SK-N-SH (cell line): ENCODE measurements around the gene LIN7A. TPM values are rescaled to one million over a fixed set of nuclear protein-coding genes. Genes with fewer than 3 reads are reported as not detected.

Source experiments
- CTCF ChIA-PET: fragments of 300-600, 350-600 bp; formaldehyde crosslinking; extraction: SDS; loops from one replicate; lab custom pipeline; 2021; lab: Yijun Ruan, JAX
- POLR2A ChIA-PET: fragments of 350-600 bp; sonication (Branson Sonifier 250); formaldehyde crosslinking; extraction: SDS; loops from one replicate; lab custom pipeline; 2020; ENCODE audit warnings: antibody characterized with exemption, inconsistent platforms; lab: Yijun Ruan, JAX
- DNase-seq: peaks from one replicate; pipeline ENCODE4 v3.0.0; 2012
- H2AFZ ChIP-seq: fragments of 200-600 bp; sonication (generic); 2 replicates; pipeline ENCODE4 v1.8.1; 2016; ENCODE audit warnings: antibody characterized with exemption, mild to moderate bottlenecking, low read depth
- H3F3A ChIP-seq: fragments of 200-600 bp; sonication (generic); replicated peaks from 2 replicates; pipeline ENCODE3; 2016; ENCODE audit warnings: antibody characterized with exemption, mild to moderate bottlenecking; ENCODE audit not compliant: insufficient read depth
- H3K27ac ChIP-seq, 2 experiments: fragments of 200-500 bp in 1 of 2; fragments of 200-600 bp in 1 of 2; sonication (Bioruptor generic) in 1 of 2; sonication (generic), shearing (Covaris generic) in 1 of 2; 2 replicates each; pipeline versions ENCODE4 v1.5.1 to v1.6.1; 2014 to 2016; ENCODE audit warnings: low read depth in 2 of 2, inconsistent platforms in 1 of 2, low read length in 1 of 2, mild to moderate bottlenecking in 1 of 2, mixed read lengths in 1 of 2
- H3K27me3 ChIP-seq: fragments of 200-600 bp; sonication (generic), shearing (Covaris generic); 2 replicates; pipeline ENCODE4 v1.6.1; 2016; ENCODE audit warnings: mixed run types; ENCODE audit not compliant: insufficient read depth
- H3K36me3 ChIP-seq, 2 experiments: fragments of 200-500 bp in 1 of 2; fragments of 200-600 bp in 1 of 2; sonication (Bioruptor generic) in 1 of 2; sonication (generic) in 1 of 2; replicated peaks in 1 of 2; 2 replicates each; pipeline versions ENCODE3 to v1.5.1; 2014 to 2016; ENCODE audit warnings: low read length in 1 of 2, mild to moderate bottlenecking in 1 of 2; ENCODE audit not compliant: insufficient read depth in 2 of 2, control insufficient read depth in 1 of 2
- H3K4me1 ChIP-seq, 2 experiments: fragments of 200-500 bp in 1 of 2; fragments of 200-600 bp in 1 of 2; sonication (Bioruptor generic) in 1 of 2; sonication (generic), shearing (Covaris generic) in 1 of 2; 2 replicates each; pipeline versions ENCODE4 v1.5.1 to v1.6.1; 2014 to 2016; ENCODE audit warnings: low read depth in 1 of 2, low read length in 1 of 2, mixed run types in 1 of 2; ENCODE audit not compliant: insufficient read depth in 2 of 2, control insufficient read depth in 1 of 2
- H3K4me2 ChIP-seq: fragments of 200-600 bp; sonication (generic), shearing (Covaris generic); 2 replicates; pipeline ENCODE4 v1.6.1; 2017; ENCODE audit warnings: mixed run types
- H3K4me3 ChIP-seq, 2 experiments: fragments of 200-500 bp in 1 of 2; fragments of 200-600 bp in 1 of 2; sonication (Bioruptor generic) in 1 of 2; sonication (generic), shearing (Covaris generic) in 1 of 2; 2 replicates each; pipeline versions ENCODE4 v1.5.1 to v1.8.1; 2014 to 2016; ENCODE audit warnings: low read depth in 2 of 2, inconsistent platforms in 1 of 2, low read length in 1 of 2, mild to moderate bottlenecking in 1 of 2, mixed read lengths in 1 of 2, moderate library complexity in 1 of 2
- H3K79me2 ChIP-seq: fragments of 200-600 bp; sonication (generic); 2 replicates; pipeline ENCODE4 v1.8.1; 2017; ENCODE audit warnings: mild to moderate bottlenecking; ENCODE audit not compliant: insufficient read depth
- H3K9ac ChIP-seq: fragments of 200-600 bp; sonication (generic); 2 replicates; pipeline ENCODE4 v1.6.1; 2017; ENCODE audit warnings: mixed run types
- H3K9me2 ChIP-seq: fragments of 200-600 bp; sonication (generic); 2 replicates; pipeline ENCODE4 v1.6.1; 2017; ENCODE audit warnings: mixed run types
- H3K9me3 ChIP-seq: fragments of 200-600 bp; sonication (generic); 2 replicates; pipeline ENCODE4 v1.6.1; 2017; ENCODE audit warnings: mixed run types, mild to moderate bottlenecking, moderate library complexity
- H4K20me1 ChIP-seq: fragments of 200-600 bp; sonication (generic); 2 replicates; pipeline ENCODE4 v1.6.1; 2017; ENCODE audit warnings: mild to moderate bottlenecking, mixed run types; ENCODE audit not compliant: insufficient read depth
- ELF1 ChIP-seq: IDR thresholded peaks from 2 replicates; pipeline ENCODE4 v1.4.0; 2012
- EP300 ChIP-seq, 2 experiments: IDR thresholded peaks; 2 replicates each; pipeline versions ENCODE4 v1.4.0 to v1.6.1; 2012; ENCODE audit warnings: borderline replicate concordance in 1 of 2, low read depth in 1 of 2, low read length in 1 of 2
- FOXM1 ChIP-seq: IDR thresholded peaks from 2 replicates; pipeline ENCODE4 v1.4.0; 2012; ENCODE audit warnings: low read depth, mild to moderate bottlenecking
- GABPA ChIP-seq: IDR thresholded peaks from 2 replicates; pipeline ENCODE4 v1.4.0; 2012; ENCODE audit warnings: low read depth, mild to moderate bottlenecking
- GATA2 ChIP-seq: sonication (generic); formaldehyde crosslinking; IDR thresholded peaks from 2 replicates; pipeline ENCODE4 v1.5.0; 2020; ENCODE audit warnings: mild to moderate bottlenecking, missing genetic modification reagents
- NFIC ChIP-seq: IDR thresholded peaks from 2 replicates; pipeline ENCODE4 v1.4.0; 2012; ENCODE audit warnings: borderline replicate concordance
- NRF1 ChIP-seq: IDR thresholded peaks from 2 replicates; pipeline ENCODE4 v1.6.1; 2012; ENCODE audit warnings: low read depth, mild to moderate bottlenecking, low read length
- POLR2AphosphoS5 ChIP-seq: IDR thresholded peaks from 2 replicates; pipeline ENCODE4 v1.6.1; 2012; ENCODE audit warnings: low read depth, low read length
- RAD21 ChIP-seq: IDR thresholded peaks from 2 replicates; pipeline ENCODE4 v1.6.1; 2012; ENCODE audit warnings: mild to moderate bottlenecking, low read length
- RCOR1 ChIP-seq: fragments of 150-350 bp; IDR thresholded peaks from 2 replicates; pipeline ENCODE4 v1.6.1; 2017; ENCODE audit warnings: antibody characterized with exemption, low read length
- RFX5 ChIP-seq: IDR thresholded peaks from 2 replicates; pipeline ENCODE4 v1.6.1; 2012; ENCODE audit warnings: mild to moderate bottlenecking, improper control_type of control experiment, low read length
- RXRA ChIP-seq: IDR thresholded peaks from 2 replicates; pipeline ENCODE4 v1.4.0; 2012; ENCODE audit warnings: low read depth, mild to moderate bottlenecking, borderline replicate concordance
- SIN3A ChIP-seq: IDR thresholded peaks from 2 replicates; pipeline ENCODE4 v1.6.1; 2012; ENCODE audit warnings: low read depth, mild to moderate bottlenecking, low read length, moderate library complexity, borderline replicate concordance
- SMC3 ChIP-seq: IDR thresholded peaks from 2 replicates; pipeline ENCODE4 v1.6.1; 2012; ENCODE audit warnings: low read depth, low read length, improper control_type of control experiment
- TCF12 ChIP-seq: IDR thresholded peaks from 2 replicates; pipeline ENCODE4 v1.4.0; 2012
- TEAD4 ChIP-seq: IDR thresholded peaks from 2 replicates; pipeline ENCODE4 v1.4.0; 2012; ENCODE audit warnings: mild to moderate bottlenecking, borderline replicate concordance; ENCODE audit not compliant: insufficient read depth
- WGBS: methylation state at CpG from one replicate; pipeline ENCODE4 v1.1.6; 2017; ENCODE audit warnings: low lambda C conversion rate; 5-methylcytosine and 5-hydroxymethylcytosine counted together
- polyA plus RNA-seq, 3 experiments: library from polyadenylated mRNA; depleted of rRNA; stranded (reverse); fragments of >200 nt; gene quantifications; 2 replicates each; pipeline ENCODE4 v1.2.3, GENCODE V29; 2012
- TF ChIP-seq, protein P1 (sequence below): fragments of 150-350 bp; IDR thresholded peaks from 2 replicates; pipeline ENCODE4 v1.6.1; 2016; ENCODE audit warnings: mild to moderate bottlenecking, low read depth, low read length
- TF ChIP-seq, protein P2 (sequence below): fragments of 150-350 bp; IDR thresholded peaks from 2 replicates; pipeline ENCODE4 v1.6.1; 2017; ENCODE audit warnings: antibody characterized with exemption, low read length, low read depth, borderline replicate concordance
- TF ChIP-seq, protein P3 (sequence below): fragments of 200-600 bp; sonication (generic); IDR thresholded peaks from 2 replicates; pipeline ENCODE4 v1.6.1; 2017; ENCODE audit warnings: antibody characterized with exemption, mild to moderate bottlenecking, moderate library complexity
- TF ChIP-seq, protein P4 (sequence below): IDR thresholded peaks from 2 replicates; pipeline ENCODE4 v1.4.0; 2012; ENCODE audit warnings: low read depth, borderline replicate concordance
- TF ChIP-seq, protein P5 (sequence below): IDR thresholded peaks from 2 replicates; pipeline ENCODE4 v1.4.0; 2012; ENCODE audit warnings: low read depth
- TF ChIP-seq, protein P6 (sequence below): IDR thresholded peaks from 2 replicates; pipeline ENCODE4; 2012
- TF ChIP-seq, protein P7 (sequence below): IDR thresholded peaks from 2 replicates; pipeline ENCODE4 v1.4.0; 2012; ENCODE audit warnings: low read depth, borderline replicate concordance

LIN7A gene
- polyA plus RNA-seq, 1 of the 3 experiments (the other 2 are of a cell fraction): not detected

DNA sequence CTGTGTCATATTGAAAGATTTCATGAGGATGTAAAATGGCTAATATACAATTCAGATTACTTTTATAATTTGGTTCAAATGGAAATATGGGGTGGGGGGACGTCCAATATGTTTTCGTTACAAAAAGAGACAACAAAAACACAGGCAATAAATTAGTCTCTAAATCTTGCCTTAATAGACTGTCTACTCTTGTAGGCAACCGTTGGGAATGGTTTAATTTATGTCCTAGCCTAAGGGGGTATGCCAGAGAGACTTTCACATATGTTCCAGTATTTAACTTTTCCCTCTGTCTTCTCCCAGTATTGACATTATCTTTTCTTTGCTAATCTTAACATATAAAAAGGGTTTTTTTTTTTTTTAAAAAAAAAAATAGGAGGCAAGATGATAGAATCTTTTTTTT is 41.5 kb upstream of the LIN7A start:
- Histone ChIP-seq H3K9me2 (no peaks in the 10 kb centered on the region), H3K27me3 (0 out of 2 replicates have a peak, but pooled peaks cover 7% of the 10 kb centered on the region), H3K4me3 (no peak overlapping the region), H3K4me1 (no peaks in the 10 kb centered on the region), H2AFZ (no peak overlapping the region), H3K79me2 (no peaks in the 10 kb centered on the region)
- CTCF ChIA-PET: no interaction called here
- TF ChIP-seq, protein P1, sequence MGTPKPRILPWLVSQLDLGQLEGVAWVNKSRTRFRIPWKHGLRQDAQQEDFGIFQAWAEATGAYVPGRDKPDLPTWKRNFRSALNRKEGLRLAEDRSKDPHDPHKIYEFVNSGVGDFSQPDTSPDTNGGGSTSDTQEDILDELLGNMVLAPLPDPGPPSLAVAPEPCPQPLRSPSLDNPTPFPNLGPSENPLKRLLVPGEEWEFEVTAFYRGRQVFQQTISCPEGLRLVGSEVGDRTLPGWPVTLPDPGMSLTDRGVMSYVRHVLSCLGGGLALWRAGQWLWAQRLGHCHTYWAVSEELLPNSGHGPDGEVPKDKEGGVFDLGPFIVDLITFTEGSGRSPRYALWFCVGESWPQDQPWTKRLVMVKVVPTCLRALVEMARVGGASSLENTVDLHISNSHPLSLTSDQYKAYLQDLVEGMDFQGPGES: no peak
- TF ChIP-seq RXRA (no peak), SMC3 (no peak), RAD21 (no peak), POLR2AphosphoS5 (no peak), RCOR1 (no peak), TCF12 (no peak), GATA2 (no peak), SIN3A (no peak), EP300 (IDR thresholded peaks at IDR 0.05; ENCODE audit: borderline replicate concordance in 1 of 2, low read depth in 1 of 2, low read length in 1 of 2) (no peak), ELF1 (no peak), FOXM1 (no peak)
- TF ChIP-seq, protein P2, sequence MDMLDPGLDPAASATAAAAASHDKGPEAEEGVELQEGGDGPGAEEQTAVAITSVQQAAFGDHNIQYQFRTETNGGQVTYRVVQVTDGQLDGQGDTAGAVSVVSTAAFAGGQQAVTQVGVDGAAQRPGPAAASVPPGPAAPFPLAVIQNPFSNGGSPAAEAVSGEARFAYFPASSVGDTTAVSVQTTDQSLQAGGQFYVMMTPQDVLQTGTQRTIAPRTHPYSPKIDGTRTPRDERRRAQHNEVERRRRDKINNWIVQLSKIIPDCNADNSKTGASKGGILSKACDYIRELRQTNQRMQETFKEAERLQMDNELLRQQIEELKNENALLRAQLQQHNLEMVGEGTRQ: no peak
- TF ChIP-seq, protein P3, sequence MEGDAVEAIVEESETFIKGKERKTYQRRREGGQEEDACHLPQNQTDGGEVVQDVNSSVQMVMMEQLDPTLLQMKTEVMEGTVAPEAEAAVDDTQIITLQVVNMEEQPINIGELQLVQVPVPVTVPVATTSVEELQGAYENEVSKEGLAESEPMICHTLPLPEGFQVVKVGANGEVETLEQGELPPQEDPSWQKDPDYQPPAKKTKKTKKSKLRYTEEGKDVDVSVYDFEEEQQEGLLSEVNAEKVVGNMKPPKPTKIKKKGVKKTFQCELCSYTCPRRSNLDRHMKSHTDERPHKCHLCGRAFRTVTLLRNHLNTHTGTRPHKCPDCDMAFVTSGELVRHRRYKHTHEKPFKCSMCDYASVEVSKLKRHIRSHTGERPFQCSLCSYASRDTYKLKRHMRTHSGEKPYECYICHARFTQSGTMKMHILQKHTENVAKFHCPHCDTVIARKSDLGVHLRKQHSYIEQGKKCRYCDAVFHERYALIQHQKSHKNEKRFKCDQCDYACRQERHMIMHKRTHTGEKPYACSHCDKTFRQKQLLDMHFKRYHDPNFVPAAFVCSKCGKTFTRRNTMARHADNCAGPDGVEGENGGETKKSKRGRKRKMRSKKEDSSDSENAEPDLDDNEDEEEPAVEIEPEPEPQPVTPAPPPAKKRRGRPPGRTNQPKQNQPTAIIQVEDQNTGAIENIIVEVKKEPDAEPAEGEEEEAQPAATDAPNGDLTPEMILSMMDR: no peak
- TF ChIP-seq, all 33 proteins: peak for 0
- Histone ChIP-seq H3K27ac (no peak overlapping the region), H3K9me3 (no peaks in the 10 kb centered on the region), H4K20me1 (no peaks in the 10 kb centered on the region), H3K4me2 (no peak overlapping the region), H3F3A (no peaks in the 10 kb centered on the region), H3K9ac (no peak overlapping the region), H3K36me3 (no peaks in the 10 kb centered on the region)
- POLR2A ChIA-PET: no interaction called here
- no peak for DNase-seq
- WGBS: 6% methylated on average over 3 of the region's 3 CpGs

DNA sequence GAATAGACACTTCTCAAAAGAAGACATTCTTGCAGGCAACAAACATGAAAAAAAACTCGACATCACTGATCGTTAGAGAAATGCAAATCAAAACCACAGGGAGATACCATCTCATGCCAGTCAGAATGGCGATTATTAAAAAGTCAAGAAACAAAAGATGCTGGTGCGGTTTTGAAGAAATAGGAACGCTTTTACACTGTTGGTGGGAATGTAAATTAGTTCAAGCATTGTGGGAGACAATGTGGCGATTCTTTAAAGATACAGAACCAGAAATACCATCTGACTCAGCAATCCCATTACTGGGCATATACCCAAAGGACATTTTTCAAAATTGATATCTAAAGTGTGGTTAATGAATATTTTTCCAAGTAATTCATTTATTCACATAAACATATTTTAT is 39.6 kb upstream of the LIN7A start:
- H3K36me3 ChIP-seq: no peaks in the 10 kb centered on the region
- H3K27ac ChIP-seq: no peak overlapping the region
- ChIA-PET CTCF (no interaction called here), POLR2A (no interaction called here)
- no peak for DNase-seq
- H3K4me2 ChIP-seq: no peak overlapping the region
- H3K4me1 ChIP-seq: no peaks in the 10 kb centered on the region
- no peak overlapping the region for H3K9ac ChIP-seq
- H3K9me3 ChIP-seq: no peaks in the 10 kb centered on the region
- 0 out of 2 replicates have a peak, but pooled peaks cover 9% of the 10 kb centered on the region for H3K27me3 ChIP-seq
- WGBS: under 1% methylated on average over 6 of the region's 6 CpGs
- H3K79me2 ChIP-seq: no peaks in the 10 kb centered on the region
- H3K9me2 ChIP-seq: no peaks in the 10 kb centered on the region
- no peak overlapping the region for H3K4me3 ChIP-seq
- H2AFZ ChIP-seq: no peak overlapping the region
- no peaks in the 10 kb centered on the region for H4K20me1 ChIP-seq
- no peaks in the 10 kb centered on the region for H3F3A ChIP-seq
- TF ChIP-seq, protein P4, sequence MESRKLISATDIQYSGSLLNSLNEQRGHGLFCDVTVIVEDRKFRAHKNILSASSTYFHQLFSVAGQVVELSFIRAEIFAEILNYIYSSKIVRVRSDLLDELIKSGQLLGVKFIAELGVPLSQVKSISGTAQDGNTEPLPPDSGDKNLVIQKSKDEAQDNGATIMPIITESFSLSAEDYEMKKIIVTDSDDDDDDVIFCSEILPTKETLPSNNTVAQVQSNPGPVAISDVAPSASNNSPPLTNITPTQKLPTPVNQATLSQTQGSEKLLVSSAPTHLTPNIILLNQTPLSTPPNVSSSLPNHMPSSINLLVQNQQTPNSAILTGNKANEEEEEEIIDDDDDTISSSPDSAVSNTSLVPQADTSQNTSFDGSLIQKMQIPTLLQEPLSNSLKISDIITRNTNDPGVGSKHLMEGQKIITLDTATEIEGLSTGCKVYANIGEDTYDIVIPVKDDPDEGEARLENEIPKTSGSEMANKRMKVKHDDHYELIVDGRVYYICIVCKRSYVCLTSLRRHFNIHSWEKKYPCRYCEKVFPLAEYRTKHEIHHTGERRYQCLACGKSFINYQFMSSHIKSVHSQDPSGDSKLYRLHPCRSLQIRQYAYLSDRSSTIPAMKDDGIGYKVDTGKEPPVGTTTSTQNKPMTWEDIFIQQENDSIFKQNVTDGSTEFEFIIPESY: no peak
- TF ChIP-seq FOXM1 (no peak), GABPA (no peak), RFX5 (no peak), NFIC (no peak), RAD21 (no peak), TEAD4 (no peak), NRF1 (no peak), GATA2 (no peak)
- TF ChIP-seq, protein P5, sequence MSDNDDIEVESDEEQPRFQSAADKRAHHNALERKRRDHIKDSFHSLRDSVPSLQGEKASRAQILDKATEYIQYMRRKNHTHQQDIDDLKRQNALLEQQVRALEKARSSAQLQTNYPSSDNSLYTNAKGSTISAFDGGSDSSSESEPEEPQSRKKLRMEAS: no peak
- TF ChIP-seq, protein P6, sequence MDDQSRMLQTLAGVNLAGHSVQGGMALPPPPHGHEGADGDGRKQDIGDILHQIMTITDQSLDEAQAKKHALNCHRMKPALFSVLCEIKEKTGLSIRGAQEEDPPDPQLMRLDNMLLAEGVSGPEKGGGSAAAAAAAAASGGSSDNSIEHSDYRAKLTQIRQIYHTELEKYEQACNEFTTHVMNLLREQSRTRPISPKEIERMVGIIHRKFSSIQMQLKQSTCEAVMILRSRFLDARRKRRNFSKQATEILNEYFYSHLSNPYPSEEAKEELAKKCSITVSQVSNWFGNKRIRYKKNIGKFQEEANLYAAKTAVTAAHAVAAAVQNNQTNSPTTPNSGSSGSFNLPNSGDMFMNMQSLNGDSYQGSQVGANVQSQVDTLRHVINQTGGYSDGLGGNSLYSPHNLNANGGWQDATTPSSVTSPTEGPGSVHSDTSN: no peak
- TF ChIP-seq, protein P7, sequence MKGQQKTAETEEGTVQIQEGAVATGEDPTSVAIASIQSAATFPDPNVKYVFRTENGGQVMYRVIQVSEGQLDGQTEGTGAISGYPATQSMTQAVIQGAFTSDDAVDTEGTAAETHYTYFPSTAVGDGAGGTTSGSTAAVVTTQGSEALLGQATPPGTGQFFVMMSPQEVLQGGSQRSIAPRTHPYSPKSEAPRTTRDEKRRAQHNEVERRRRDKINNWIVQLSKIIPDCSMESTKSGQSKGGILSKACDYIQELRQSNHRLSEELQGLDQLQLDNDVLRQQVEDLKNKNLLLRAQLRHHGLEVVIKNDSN: no peak
